ENCODE results near the gene TTC7B. TPM values are rescaled to one million over a fixed set of nuclear protein-coding genes. Genes with fewer than 3 reads are reported as not detected.

Gene TTC7B
- polyA plus RNA-seq, 1 donor from 2014 or later, result 19.9 TPM

DNA sequence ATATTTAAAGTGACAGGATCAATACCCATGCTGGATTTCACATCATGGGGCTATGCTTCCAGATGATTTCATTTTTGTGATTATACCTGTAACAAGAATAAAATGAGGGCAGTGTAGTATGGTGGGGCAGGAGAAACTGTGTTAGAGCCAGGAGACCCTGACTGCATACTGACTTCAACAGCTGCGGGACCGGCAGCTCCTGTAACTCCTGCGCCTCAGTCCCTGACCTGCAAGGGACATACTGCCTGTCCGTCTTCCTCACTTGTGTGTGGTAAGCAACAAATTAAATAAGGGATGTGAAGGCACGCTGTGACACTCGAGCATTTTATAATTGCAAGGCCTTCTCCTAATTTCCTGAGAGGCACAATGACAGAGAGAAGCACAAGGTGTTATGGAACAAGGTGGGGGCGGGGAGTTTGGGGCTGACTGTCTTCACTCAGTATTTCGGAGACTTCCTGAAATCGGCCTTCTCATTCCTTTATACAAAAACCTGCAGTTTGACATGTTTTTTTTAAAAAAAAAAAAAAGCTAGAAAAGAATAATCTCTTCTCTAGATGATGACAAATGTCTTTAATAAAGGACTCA is 164.2 kb downstream of the TTC7B start:
- no peaks in the 10 kb centered on the region for H3K27me3 ChIP-seq (ENCODE audit: insufficient read depth, low read depth, low read length)
- H3K79me2 ChIP-seq (replicated peaks; ENCODE audit: insufficient read depth, low read length), result no peaks in the 10 kb centered on the region
- no peaks in the 10 kb centered on the region for H3K9me2 ChIP-seq (ENCODE audit: insufficient read depth, low read length)
- no peak overlapping the region for H3K4me3 ChIP-seq (ENCODE audit: low read length)
- TF ChIP-seq REST (IDR thresholded peaks at IDR 0.05; ENCODE audit: borderline replicate concordance) (no peak), MXI1 (conservative IDR thresholded peaks at IDR 0.05; ENCODE audit: poor library complexity, severe bottlenecking) (no peak), TAF1 (IDR thresholded peaks at IDR 0.05; ENCODE audit: low read depth) (no peak), EP300 (conservative IDR thresholded peaks at IDR 0.05; ENCODE audit: poor library complexity, severe bottlenecking) (no peak), EZH2 (IDR thresholded peaks at IDR 0.05; ENCODE audit: borderline replicate concordance, insufficient read depth, low read length, poor library complexity, severe bottlenecking) (no peak), POLR2AphosphoS5 (IDR thresholded peaks at IDR 0.05) (no peak), CTCF (IDR thresholded peaks at IDR 0.05; ENCODE audit: poor library complexity, severe bottlenecking) (no peak)
- H3K4me2 ChIP-seq (ENCODE audit: low read length), result no peak overlapping the region
- no peaks in the 10 kb centered on the region for H4K20me1 ChIP-seq (ENCODE audit: insufficient read depth)
- H3K9ac ChIP-seq (ENCODE audit: low read length), result no peak overlapping the region
- H3F3A ChIP-seq (ENCODE audit: insufficient read depth, low read length, poor library complexity, severe bottlenecking), result no peaks in the 10 kb centered on the region
- no peak overlapping the region for H3K27ac ChIP-seq (ENCODE audit: low read length)
- H3K36me3 ChIP-seq (ENCODE audit: insufficient read depth, low read length), result no peaks in the 10 kb centered on the region
- H2AFZ ChIP-seq (ENCODE audit: low read depth, low read length), result no peak overlapping the region
- H3K9me3 ChIP-seq (ENCODE audit: low read length), result no peaks in the 10 kb centered on the region

GRCh38 chr14:90651271-90651804 is 164.9 kb downstream of the TTC7B start:
- no peaks in the 10 kb centered on the region for H3K27me3 ChIP-seq (ENCODE audit: insufficient read depth, low read depth, low read length)
- H3K27ac ChIP-seq (ENCODE audit: low read length), result no peak overlapping the region
- no peak overlapping the region for H2AFZ ChIP-seq (ENCODE audit: low read depth, low read length)
- no peaks in the 10 kb centered on the region for H3K79me2 ChIP-seq (replicated peaks; ENCODE audit: insufficient read depth, low read length)
- no peaks in the 10 kb centered on the region for H3K36me3 ChIP-seq (ENCODE audit: insufficient read depth, low read length)
- no peak overlapping the region for H3K4me3 ChIP-seq (ENCODE audit: low read length)
- H3K9me3 ChIP-seq (ENCODE audit: low read length), result no peaks in the 10 kb centered on the region
- H3K9ac ChIP-seq (ENCODE audit: low read length), result no peak overlapping the region
- no peaks in the 10 kb centered on the region for H4K20me1 ChIP-seq (ENCODE audit: insufficient read depth)
- H3F3A ChIP-seq (ENCODE audit: insufficient read depth, low read length, poor library complexity, severe bottlenecking), result no peaks in the 10 kb centered on the region
- H3K4me2 ChIP-seq (ENCODE audit: low read length), result no peak overlapping the region
- no peaks in the 10 kb centered on the region for H3K9me2 ChIP-seq (ENCODE audit: insufficient read depth, low read length)
- no peak for TF ChIP-seq MXI1 (conservative IDR thresholded peaks at IDR 0.05; ENCODE audit: poor library complexity, severe bottlenecking)
- no peak for TF ChIP-seq EZH2 (IDR thresholded peaks at IDR 0.05; ENCODE audit: borderline replicate concordance, insufficient read depth, low read length, poor library complexity, severe bottlenecking)
- no peak for TF ChIP-seq SMC3 (conservative IDR thresholded peaks at IDR 0.05; ENCODE audit: poor library complexity)
- no peak for TF ChIP-seq RAD21 (conservative IDR thresholded peaks at IDR 0.05)
- TF ChIP-seq REST (IDR thresholded peaks at IDR 0.05; ENCODE audit: borderline replicate concordance), result no peak
- TF ChIP-seq CTCF (IDR thresholded peaks at IDR 0.05; ENCODE audit: poor library complexity, severe bottlenecking), result no peak
- TF ChIP-seq TAF1 (IDR thresholded peaks at IDR 0.05; ENCODE audit: low read depth), result no peak
- TF ChIP-seq POLR2AphosphoS5 (IDR thresholded peaks at IDR 0.05), result no peak
- no peak for TF ChIP-seq EP300 (conservative IDR thresholded peaks at IDR 0.05; ENCODE audit: poor library complexity, severe bottlenecking)
